ENCODE results near the gene POGLUT2.

The POGLUT2 gene

GRCh38 chr13:102763741-102764140 is 35.0 kb downstream of the POGLUT2 start:
- DNase-seq: no peak

GRCh38 chr13:102761071-102761470 is 37.7 kb downstream of the POGLUT2 start:
- DNase-seq: no peak

GRCh38 chr13:102758842-102759241 is 39.9 kb downstream of the POGLUT2 start:
- DNase-seq: no peak

- DNase-seq: no peak
These were observed 41.8 kb downstream of the POGLUT2 start for GRCh38 chr13:102757006-102757405.

- DNase-seq: no peak
These were observed 46.9 kb downstream of the POGLUT2 start for GRCh38 chr13:102751886-102752285.

- no peak for DNase-seq
These were observed 56.3 kb downstream of the POGLUT2 start for GRCh38 chr13:102742506-102742905.

GRCh38 chr13:102742101-102742500 is 56.7 kb downstream of the POGLUT2 start:
- no peak for DNase-seq
